ENCODE measurements around the gene SQOR. TPM values are rescaled to one million over a fixed set of nuclear protein-coding genes. Genes with fewer than 3 reads are reported as not detected.

The SQOR gene
- total and polyA plus RNA-seq, 2 donors (not counting 1 experiment from before 2014, with no cell fraction given) = 25.6 to 29.1 TPM

- WGBS (ENCODE audit: insufficient coverage) = 95% methylated on average over 3 of the region's 3 CpGs
- CTCF ChIA-PET = no interaction called here
- Histone ChIP-seq H2AFZ (ENCODE audit: insufficient read depth, low read depth, low read length, poor library complexity, severe bottlenecking) (no peak overlapping the region), H4K20me1 (ENCODE audit: control insufficient read depth, insufficient read depth, low read length, poor library complexity, severe bottlenecking) (no peaks in the 10 kb centered on the region), H3K4me2 (replicated peaks; ENCODE audit: low read depth, low read length, poor library complexity, severe bottlenecking) (no peak overlapping the region), H3K36me3 (replicated peaks in 1 of 2; ENCODE audit: control extremely low read depth in 1 of 2, control insufficient read depth in 1 of 2, extremely low read depth in 1 of 2, insufficient read depth in 2 of 2, low read length in 1 of 2) (no peaks in the 10 kb centered on the region), H3K4me3 (ENCODE audit: control extremely low read depth in 1 of 5, extremely low read depth in 1 of 5, insufficient read depth in 1 of 5, low read depth in 2 of 5, low read length in 4 of 5) (no peak overlapping the region), H3K9ac (ENCODE audit: low read length) (no peak overlapping the region), H3K27me3 (replicated peaks in 1 of 4; ENCODE audit: control extremely low read depth in 1 of 4, control insufficient read depth in 3 of 4, insufficient read depth in 4 of 4, low read length in 3 of 4) (peaks cover 0 to 11% (median 2%) of the 10 kb centered on the region in 4 experiments), H3K79me2 (ENCODE audit: control insufficient read depth, insufficient read depth, low read length) (no peaks in the 10 kb centered on the region), H3K9me3 (ENCODE audit: control extremely low read depth in 1 of 3, control insufficient read depth in 2 of 3, insufficient read depth in 1 of 3, low read length in 2 of 3) (peaks cover 0 to 4% (median 0%) of the 10 kb centered on the region in 3 donors), H3K4me1 (ENCODE audit: control insufficient read depth in 2 of 2, insufficient read depth in 2 of 2, low read length in 2 of 2) (no peaks in the 10 kb centered on the region), H3K27ac (ENCODE audit: low read length in 2 of 2) (no peak overlapping the region)
- DNase-seq (no peak), ATAC-seq (ENCODE audit: low read depth) (no peak)
- no peak overlapping the region for H3K27ac Mint-ChIP-seq
- H3K4me1 Mint-ChIP-seq = no peaks in the 10 kb centered on the region
- H3K27me3 Mint-ChIP-seq = peaks cover 32% of the 10 kb centered on the region
- H3K4me3 Mint-ChIP-seq = no peak overlapping the region
- POLR2A ChIA-PET = no interaction called here
- intact Hi-C loops (cut with micrococcal nuclease) = no loop called here
- no peak for TF ChIP-seq EZH2 (IDR thresholded peaks at IDR 0.05; ENCODE audit: borderline replicate concordance, insufficient read depth, low read depth, low read length, poor library complexity, severe bottlenecking)
- TF ChIP-seq CTCF (IDR thresholded peaks at IDR 0.05) = no peak
- H3K9me3 Mint-ChIP-seq (ENCODE audit: insufficient read depth) = no peaks in the 10 kb centered on the region
These were observed 93.8 kb downstream of the SQOR start for GRCh38 chr15:45728641-45729040.

GRCh38 chr15:45729141-45729540 is 94.3 kb downstream of the SQOR start:
- no peak overlapping the region for H3K27ac ChIP-seq (ENCODE audit: low read length in 2 of 2)
- no peak overlapping the region for H2AFZ ChIP-seq (ENCODE audit: insufficient read depth, low read depth, low read length, poor library complexity, severe bottlenecking)
- H3K4me2 ChIP-seq (replicated peaks; ENCODE audit: low read depth, low read length, poor library complexity, severe bottlenecking) = no peak overlapping the region
- H3K27me3 Mint-ChIP-seq = peaks cover 32% of the 10 kb centered on the region
- no peak overlapping the region for H3K4me3 Mint-ChIP-seq
- TF ChIP-seq CTCF (IDR thresholded peaks at IDR 0.05) (no peak), EZH2 (IDR thresholded peaks at IDR 0.05; ENCODE audit: borderline replicate concordance, insufficient read depth, low read depth, low read length, poor library complexity, severe bottlenecking) (no peak)
- no peak overlapping the region for H3K4me3 ChIP-seq (ENCODE audit: control extremely low read depth in 1 of 5, extremely low read depth in 1 of 5, insufficient read depth in 1 of 5, low read depth in 2 of 5, low read length in 4 of 5)
- DNase-seq (no peak), ATAC-seq (ENCODE audit: low read depth) (no peak)
- H3K9ac ChIP-seq (ENCODE audit: low read length) = no peak overlapping the region
- no peak overlapping the region for H3K27ac Mint-ChIP-seq
- H3K27me3 ChIP-seq (replicated peaks in 1 of 4; ENCODE audit: control extremely low read depth in 1 of 4, control insufficient read depth in 3 of 4, insufficient read depth in 4 of 4, low read length in 3 of 4) = peaks cover 0 to 11% (median 2%) of the 10 kb centered on the region in 4 experiments
- ChIA-PET POLR2A (no interaction called here), CTCF (no interaction called here)
- H3K36me3 ChIP-seq (replicated peaks in 1 of 2; ENCODE audit: control extremely low read depth in 1 of 2, control insufficient read depth in 1 of 2, extremely low read depth in 1 of 2, insufficient read depth in 2 of 2, low read length in 1 of 2) = no peaks in the 10 kb centered on the region
- peaks cover 1% of the 10 kb centered on the region for H3K4me1 Mint-ChIP-seq
- no peaks in the 10 kb centered on the region for H4K20me1 ChIP-seq (ENCODE audit: control insufficient read depth, insufficient read depth, low read length, poor library complexity, severe bottlenecking)
- no peaks in the 10 kb centered on the region for H3K4me1 ChIP-seq (ENCODE audit: control insufficient read depth in 2 of 2, insufficient read depth in 2 of 2, low read length in 2 of 2)
- peaks cover 0 to 4% (median 0%) of the 10 kb centered on the region in 3 donors for H3K9me3 ChIP-seq (ENCODE audit: control extremely low read depth in 1 of 3, control insufficient read depth in 2 of 3, insufficient read depth in 1 of 3, low read length in 2 of 3)
- 98% methylated on average over 6 of the region's 7 CpGs for WGBS (ENCODE audit: insufficient coverage)
- intact Hi-C loops (cut with micrococcal nuclease) = no loop called here
- H3K9me3 Mint-ChIP-seq (ENCODE audit: insufficient read depth) = no peaks in the 10 kb centered on the region
- H3K79me2 ChIP-seq (ENCODE audit: control insufficient read depth, insufficient read depth, low read length) = no peaks in the 10 kb centered on the region
